Tibial nerve (tissue), 4 donors: ENCODE data around the gene KCNK3. TPM values are rescaled to one million over a fixed set of nuclear protein-coding genes. Genes with fewer than 3 reads are reported as not detected.

Experiments used
- DNase-seq, 2 donors: peaks; one replicate each; pipeline ENCODE4 v3.0.0-alpha.2; 2019; ENCODE audit warnings: low spot score in 2 of 2
- H3K27ac ChIP-seq, 4 donors: fragments of 200-600 bp; sonication (generic) in 3 of 4; one replicate each; pipeline ENCODE4 v1.5.1; 2017 to 2019; ENCODE audit warnings: mild to moderate bottlenecking in 1 of 4
- H3K27me3 ChIP-seq, 2 donors: fragments of 200-600 bp; sonication (generic) in 1 of 2; one replicate each; pipeline versions ENCODE4 v1.5.1 to v1.6.0; 2017 to 2019
- H3K36me3 ChIP-seq, 3 donors: fragments of 200-600 bp; sonication (generic); one replicate each; pipeline ENCODE4 v1.5.1; 2018 to 2019
- H3K4me1 ChIP-seq, 4 donors: fragments of 200-600 bp; sonication (generic) in 3 of 4; one replicate each; pipeline ENCODE4 v1.5.1; 2017 to 2019
- H3K4me3 ChIP-seq, 4 donors: fragments of 200-600 bp; sonication (generic) in 3 of 4; one replicate each; pipeline ENCODE4 v1.5.1; 2017 to 2019; ENCODE audit warnings: mild to moderate bottlenecking in 1 of 4, moderate library complexity in 1 of 4
- H3K9me3 ChIP-seq, 4 donors: fragments of 200-600 bp; sonication (generic) in 3 of 4; one replicate each; pipeline ENCODE4 v1.5.1; 2017 to 2019
- CTCF ChIP-seq, 5 experiments: fragments of 200-600 bp in 3 of 5; fragments of 450-650 bp in 2 of 5; sonication (generic) in 3 of 5; IDR thresholded peaks; one replicate each; pipeline ENCODE4 v1.5.1; 2016 to 2019; ENCODE audit warnings: antibody characterized with exemption in 5 of 5, mild to moderate bottlenecking in 3 of 5, moderate library complexity in 2 of 5
- EP300 ChIP-seq, 2 donors: sonication (generic); formaldehyde crosslinking; IDR thresholded peaks; one replicate each; pipeline ENCODE4 v1.6.1; 2017; ENCODE audit warnings: antibody characterized with exemption in 2 of 2, mild to moderate bottlenecking in 1 of 2
- POLR2A ChIP-seq, 2 donors: fragments of 450-650 bp; IDR thresholded peaks; one replicate each; pipeline ENCODE4 v1.6.1; 2017; ENCODE audit warnings: antibody characterized with exemption in 2 of 2, mild to moderate bottlenecking in 2 of 2, moderate library complexity in 2 of 2
- WGBS, 2 donors: methylation state at CpG; one replicate each; pipeline ENCODE4 v1.1.5; 2018; 5-methylcytosine and 5-hydroxymethylcytosine counted together
- total RNA-seq, 4 donors: library from RNA; depleted of rRNA; stranded (reverse); fragments of >200 nt; gene quantifications; one replicate each; pipeline ENCODE4 v1.1.0, GENCODE V29; 2016

The KCNK3 gene
- total RNA-seq, 4 donors from 2014 or later: 0.84 to 6.9 (median 1.7) TPM

DNA sequence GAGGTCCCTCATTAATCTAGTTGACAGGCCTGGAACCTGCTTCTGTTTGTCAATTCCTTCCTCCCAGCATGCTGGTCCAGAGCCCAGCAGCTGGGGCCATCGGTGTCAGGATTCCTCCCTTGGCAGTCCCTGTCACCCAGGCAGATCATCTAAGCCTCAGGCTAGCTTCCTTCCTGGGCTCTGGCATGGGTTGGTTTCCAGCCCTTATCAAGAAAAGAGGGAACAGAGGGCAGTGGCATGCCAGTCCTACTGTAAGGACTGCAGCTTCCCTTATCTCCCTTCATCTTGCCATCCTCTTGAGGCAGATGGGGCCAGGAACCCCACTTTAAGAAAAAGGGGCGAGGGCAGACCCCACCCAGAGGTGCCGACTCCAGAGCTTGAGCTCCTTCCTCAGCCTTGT, 10.9 kb upstream of the KCNK3 start:
- no peak for DNase-seq
- no peak overlapping the region for H3K4me3 ChIP-seq
- H3K27me3 ChIP-seq: peaks cover 0 to 13% of the 10 kb centered on the region in 2 donors
- WGBS, 2 donors: 83 to 97% methylated on average over 3 of the region's 3 CpGs
- H3K9me3 ChIP-seq: peaks cover 0 to 8% (median 0%) of the 10 kb centered on the region in 4 donors
- no peak overlapping the region for H3K27ac ChIP-seq
- no peaks in the 10 kb centered on the region for H3K36me3 ChIP-seq
- TF ChIP-seq CTCF (IDR thresholded peaks at IDR 0.05) (no peak), EP300 (IDR thresholded peaks at IDR 0.05) (no peak), POLR2A (IDR thresholded peaks at IDR 0.05) (no peak)
- no peaks in the 10 kb centered on the region for H3K4me1 ChIP-seq

- H3K4me3 ChIP-seq: no peak overlapping the region
- no peak for TF ChIP-seq EP300 (IDR thresholded peaks at IDR 0.05)
- TF ChIP-seq POLR2A (IDR thresholded peaks at IDR 0.05): no peak
- TF ChIP-seq CTCF (IDR thresholded peaks at IDR 0.05): no peak
- no peak overlapping the region for H3K27ac ChIP-seq
- peaks cover 0 to 13% of the 10 kb centered on the region in 2 donors for H3K27me3 ChIP-seq
- H3K9me3 ChIP-seq: peaks cover 0 to 7% (median 0%) of the 10 kb centered on the region in 4 donors
- no peaks in the 10 kb centered on the region for H3K36me3 ChIP-seq
- no peak for DNase-seq
- WGBS, 2 donors: 55 to 57% methylated on average over 8 of the region's 8 CpGs
- no peaks in the 10 kb centered on the region for H3K4me1 ChIP-seq
Measured at GRCh38 chr2:26682155-26682554, 10.4 kb upstream of the KCNK3 start.

DNA sequence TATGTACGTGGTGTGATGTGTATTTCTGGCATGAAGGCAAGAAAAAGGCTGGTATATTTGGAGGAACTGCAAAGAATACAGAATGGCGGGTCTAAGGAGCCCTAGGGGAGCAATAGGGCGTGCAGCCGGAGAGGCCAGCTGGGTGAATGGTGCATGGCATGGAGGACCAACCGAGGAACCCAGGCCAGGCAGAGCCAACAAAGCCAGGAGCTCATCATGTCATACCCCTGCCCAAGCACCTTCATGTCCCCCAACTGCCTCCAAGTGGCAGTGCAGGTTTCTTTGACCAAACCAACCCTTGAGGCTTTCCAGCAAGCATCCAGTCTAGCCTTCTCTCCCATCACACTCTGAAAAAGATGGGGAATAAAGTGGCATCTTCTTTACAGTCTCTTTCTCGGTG, 8.9 kb upstream of the KCNK3 start:
- TF ChIP-seq CTCF (IDR thresholded peaks at IDR 0.05) (no peak), POLR2A (IDR thresholded peaks at IDR 0.05) (no peak)
- H3K36me3 ChIP-seq: no peaks in the 10 kb centered on the region
- H3K27ac ChIP-seq: no peak overlapping the region
- no peak for DNase-seq
- peaks cover 0 to 21% of the 10 kb centered on the region in 2 donors for H3K27me3 ChIP-seq
- H3K9me3 ChIP-seq: no peaks in the 10 kb centered on the region
- H3K4me1 ChIP-seq: no peaks in the 10 kb centered on the region
- whole genome bisulfite sequencing, 2 donors: 85 to 87% methylated on average over 6 of the region's 6 CpGs
- H3K4me3 ChIP-seq: no peak overlapping the region

DNA sequence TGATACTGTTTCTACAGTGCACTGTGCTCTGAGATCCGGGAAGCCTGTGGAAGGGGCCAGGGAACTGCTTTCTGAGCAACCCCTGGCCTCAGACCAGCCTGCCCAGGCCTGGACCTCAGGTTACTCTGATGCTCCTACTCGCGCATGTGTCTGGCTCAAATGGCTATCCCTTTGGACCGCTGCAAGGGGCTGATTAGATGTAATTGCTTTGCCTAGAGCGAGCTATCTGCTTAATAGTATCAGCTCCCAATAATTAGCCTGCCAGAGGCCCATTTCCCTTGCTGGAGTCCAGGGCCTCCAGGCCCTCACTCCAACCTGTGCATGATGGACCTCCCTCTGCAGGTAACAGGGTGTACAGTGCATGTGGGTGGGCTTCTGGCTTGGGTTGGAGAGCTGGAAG, 7.2 kb upstream of the KCNK3 start:
- Histone ChIP-seq H3K4me3 (no peak overlapping the region), H3K4me1 (no peaks in the 10 kb centered on the region), H3K9me3 (no peaks in the 10 kb centered on the region), H3K27me3 (peaks cover 0 to 30% of the 10 kb centered on the region in 2 donors), H3K27ac (no peak overlapping the region), H3K36me3 (no peaks in the 10 kb centered on the region)
- 66 to 83% methylated on average over 5 of the region's 5 CpGs for WGBS, 2 donors
- no peak for DNase-seq
- TF ChIP-seq EP300 (IDR thresholded peaks at IDR 0.05) (no peak), POLR2A (IDR thresholded peaks at IDR 0.05) (no peak), CTCF (IDR thresholded peaks at IDR 0.05) (no peak)

- H3K4me3 ChIP-seq: no peak overlapping the region
- no peaks in the 10 kb centered on the region for H3K36me3 ChIP-seq
- peaks cover 0 to 38% of the 10 kb centered on the region in 2 donors for H3K27me3 ChIP-seq
- DNase-seq: no peak
- H3K9me3 ChIP-seq: no peaks in the 10 kb centered on the region
- H3K27ac ChIP-seq: no peak overlapping the region
- no peaks in the 10 kb centered on the region for H3K4me1 ChIP-seq
- TF ChIP-seq EP300 (IDR thresholded peaks at IDR 0.05) (no peak), POLR2A (IDR thresholded peaks at IDR 0.05) (no peak), CTCF (IDR thresholded peaks at IDR 0.05) (no peak)
- WGBS, 2 donors: 32 to 34% methylated on average over 14 to 16 of the region's 16 CpGs
Measured at GRCh38 chr2:26685989-26686839, 6.3 kb upstream of the KCNK3 start.
